Thoracic aorta (tissue), 2 donors: ENCODE results near the gene HAUS1. TPM values are rescaled to one million over a fixed set of nuclear protein-coding genes. Genes with fewer than 3 reads are reported as not detected.

Source experiments
- ATAC-seq: fragments of 150-250 bp; one replicate; pipeline ENCODE4 v1.8.0; 2017; ENCODE audit warnings: low read depth; ENCODE audit not compliant: insufficient number of reproducible peaks, low FRiP score
- DNase-seq: peaks from one replicate; pipeline ENCODE4 v3.0.0-alpha.2; 2020; ENCODE audit warnings: low spot score
- H3K27ac ChIP-seq, 2 donors: fragments of 200-600 bp; sonication (generic); 1 replicate in 1 of 2; 2 replicates in 1 of 2; pipeline ENCODE4 v1.5.1; 2016; ENCODE audit warnings: mild to moderate bottlenecking in 2 of 2, moderate library complexity in 2 of 2
- H3K27me3 ChIP-seq: fragments of 200-600 bp; sonication (generic); replicated peaks from 2 replicates; pipeline ENCODE4 v1.6.0; 2016; ENCODE audit warnings: mild to moderate bottlenecking; ENCODE audit not compliant: insufficient read depth
- H3K36me3 ChIP-seq: fragments of 200-600 bp; sonication (generic); one replicate; pipeline ENCODE4 v1.5.1; 2016
- H3K4me1 ChIP-seq, 2 donors: fragments of 200-600 bp; sonication (generic); 1 replicate in 1 of 2; 2 replicates in 1 of 2; pipeline versions ENCODE4 v1.5.1 to v1.6.0; 2016; ENCODE audit warnings: low read depth in 2 of 2, mild to moderate bottlenecking in 1 of 2; ENCODE audit not compliant: control insufficient read depth in 1 of 2
- H3K4me3 ChIP-seq: fragments of 200-600 bp; sonication (generic); 2 replicates; pipeline ENCODE4 v1.5.1; 2016; ENCODE audit warnings: mild to moderate bottlenecking
- H3K9me3 ChIP-seq: fragments of 200-600 bp; sonication (generic); 2 replicates; pipeline ENCODE4 v1.5.1; 2016
- total RNA-seq, 2 donors: library from RNA; depleted of rRNA; stranded (reverse); fragments of >200 nt; gene quantifications; one replicate each; pipeline versions ENCODE4 v1.1.0 to v1.2.3, GENCODE V29; 2016
- TF ChIP-seq, protein P1 (sequence below): fragments of 200-600 bp; sonication (generic); IDR thresholded peaks from one replicate; pipeline ENCODE4 v1.5.1; 2019; ENCODE audit warnings: antibody characterized with exemption

HAUS1 gene
- total RNA-seq, 2 donors from 2014 or later = 12.9 to 21.3 TPM

DNA sequence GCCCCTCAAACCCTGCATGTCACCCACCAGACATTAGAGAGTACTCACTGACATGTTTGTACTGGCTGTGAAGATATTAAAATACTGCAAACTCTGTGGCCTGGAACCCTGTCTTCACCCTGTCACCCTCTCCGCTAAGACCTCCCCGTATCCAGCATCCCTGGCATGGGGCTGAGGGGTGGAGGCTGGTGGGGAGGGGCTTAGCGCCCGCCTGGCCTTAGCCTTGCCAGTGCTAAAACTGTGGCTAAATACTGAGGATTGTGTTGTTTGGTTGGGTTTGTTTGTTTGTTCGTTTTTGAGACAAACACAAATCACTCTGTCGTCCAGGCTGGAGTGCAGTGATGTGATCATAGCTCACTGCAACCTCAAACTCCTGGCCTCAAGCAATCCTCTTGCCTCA is 34.0 kb upstream of the HAUS1 start:
- DNase-seq (no peak), ATAC-seq (no peak)
- Histone ChIP-seq H3K27me3 (no peaks in the 10 kb centered on the region), H3K27ac (no peak overlapping the region), H3K9me3 (no peaks in the 10 kb centered on the region), H3K4me3 (no peak overlapping the region), H3K36me3 (no peaks in the 10 kb centered on the region), H3K4me1 (peaks cover 7 to 25% of the 10 kb centered on the region in 2 donors)
- TF ChIP-seq, protein P1, sequence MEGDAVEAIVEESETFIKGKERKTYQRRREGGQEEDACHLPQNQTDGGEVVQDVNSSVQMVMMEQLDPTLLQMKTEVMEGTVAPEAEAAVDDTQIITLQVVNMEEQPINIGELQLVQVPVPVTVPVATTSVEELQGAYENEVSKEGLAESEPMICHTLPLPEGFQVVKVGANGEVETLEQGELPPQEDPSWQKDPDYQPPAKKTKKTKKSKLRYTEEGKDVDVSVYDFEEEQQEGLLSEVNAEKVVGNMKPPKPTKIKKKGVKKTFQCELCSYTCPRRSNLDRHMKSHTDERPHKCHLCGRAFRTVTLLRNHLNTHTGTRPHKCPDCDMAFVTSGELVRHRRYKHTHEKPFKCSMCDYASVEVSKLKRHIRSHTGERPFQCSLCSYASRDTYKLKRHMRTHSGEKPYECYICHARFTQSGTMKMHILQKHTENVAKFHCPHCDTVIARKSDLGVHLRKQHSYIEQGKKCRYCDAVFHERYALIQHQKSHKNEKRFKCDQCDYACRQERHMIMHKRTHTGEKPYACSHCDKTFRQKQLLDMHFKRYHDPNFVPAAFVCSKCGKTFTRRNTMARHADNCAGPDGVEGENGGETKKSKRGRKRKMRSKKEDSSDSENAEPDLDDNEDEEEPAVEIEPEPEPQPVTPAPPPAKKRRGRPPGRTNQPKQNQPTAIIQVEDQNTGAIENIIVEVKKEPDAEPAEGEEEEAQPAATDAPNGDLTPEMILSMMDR = no peak

DNA sequence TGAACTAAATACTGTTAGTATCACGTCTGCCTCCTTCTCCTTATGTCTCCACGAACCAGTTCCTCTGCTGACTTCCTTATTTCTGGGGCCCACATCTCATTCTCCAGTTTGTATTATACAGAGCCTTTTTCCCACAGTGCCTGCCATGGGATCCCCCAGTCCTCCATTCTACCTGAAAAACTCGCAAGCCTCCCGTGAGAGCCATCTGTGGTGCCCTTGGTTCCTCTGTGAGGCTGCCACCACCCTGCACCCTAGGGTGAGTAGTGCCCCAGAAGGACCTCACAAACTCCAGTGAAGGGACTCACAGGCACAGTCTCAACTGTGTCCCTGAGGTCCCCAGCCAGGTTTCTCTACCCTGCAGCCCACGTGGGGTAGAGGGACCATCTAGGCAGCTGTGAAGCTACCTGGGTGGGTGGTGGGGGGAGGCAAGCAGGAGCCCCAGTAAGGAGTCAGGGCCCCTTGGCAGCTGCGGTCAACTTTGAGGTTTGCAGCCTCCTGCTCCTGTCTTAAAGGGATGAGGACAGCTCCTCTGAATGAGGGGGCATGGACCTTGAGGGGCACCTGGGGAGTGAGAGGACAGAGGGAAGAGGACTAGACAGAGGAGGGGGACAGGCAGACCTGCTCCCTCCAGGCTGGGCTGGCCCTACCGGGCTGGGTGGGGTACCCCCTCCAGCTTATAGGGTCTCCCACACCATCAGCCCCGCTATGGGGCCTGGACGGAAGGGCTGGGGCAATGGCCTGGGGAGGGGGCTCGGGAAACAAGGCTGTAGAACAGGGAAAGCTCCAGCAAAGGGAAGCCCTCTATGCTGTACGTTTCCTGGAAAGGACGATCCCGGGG is 33.2 kb upstream of the HAUS1 start:
- TF ChIP-seq, protein P1 = no peak
- Histone ChIP-seq H3K27ac (peak overlapping the region in 1 of 2 donors; percentile 9), H3K27me3 (no peaks in the 10 kb centered on the region), H3K36me3 (no peaks in the 10 kb centered on the region), H3K4me3 (peak overlapping the region; percentile 79), H3K9me3 (no peaks in the 10 kb centered on the region), H3K4me1 (peaks cover 7 to 25% of the 10 kb centered on the region in 2 donors)
- no peak for DNase-seq
- no peak for ATAC-seq

DNA sequence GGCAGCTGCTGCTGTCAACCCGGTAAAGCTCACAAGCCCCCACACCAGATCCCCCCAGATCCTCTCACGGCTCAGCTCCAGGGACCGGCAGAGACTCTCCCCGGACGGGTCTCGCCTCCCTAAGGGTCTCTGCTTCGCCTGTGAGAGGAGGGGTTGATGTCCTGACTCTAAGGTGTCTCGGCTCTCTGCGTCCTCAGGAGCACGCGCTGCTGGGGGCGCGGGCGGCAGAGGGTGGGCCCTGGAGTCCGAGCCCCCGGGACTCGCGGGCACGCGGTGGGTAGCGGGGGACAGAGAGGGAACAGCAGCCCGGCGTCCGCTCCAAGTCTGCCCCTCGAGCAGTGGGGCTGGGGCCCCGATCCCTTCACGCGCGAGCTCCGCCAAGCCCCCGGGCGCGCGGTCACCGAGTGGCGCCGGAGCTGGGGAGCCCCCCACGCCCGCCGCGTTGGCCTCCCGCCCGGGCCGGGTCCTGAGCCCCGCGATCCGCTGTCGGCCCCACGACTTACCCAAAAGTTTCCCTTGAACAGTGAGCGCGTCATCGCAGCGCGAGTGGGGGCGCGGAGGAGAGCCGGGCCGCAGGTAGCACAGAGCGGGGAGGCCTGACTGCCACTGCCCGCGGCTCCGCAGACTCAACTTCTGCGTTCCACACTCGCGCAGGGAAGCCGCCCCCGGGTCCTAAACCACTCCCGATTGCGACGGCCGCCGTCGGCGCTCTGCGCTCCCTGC is 32.4 kb upstream of the HAUS1 start, which contains the start of gene PSTPIP2:
PSTPIP2 (minus strand) TSS at position 608 of the 723 bp plus-strand sequence; CDS start at position 536, 72 bp downstream.
- Histone ChIP-seq H3K27me3 (no peaks in the 10 kb centered on the region), H3K4me1 (peaks cover 7 to 25% of the 10 kb centered on the region in 2 donors), H3K9me3 (no peaks in the 10 kb centered on the region), H3K4me3 (peak within 1 kb of the TSS; percentile 79), H3K36me3 (no peaks in the 10 kb centered on the region), H3K27ac (peak within 1 kb of the TSS in 1 of 2 donors; percentile 9)
- TF ChIP-seq, protein P1 = no peak
- DNase-seq = no peak
- ATAC-seq = no peak

DNA sequence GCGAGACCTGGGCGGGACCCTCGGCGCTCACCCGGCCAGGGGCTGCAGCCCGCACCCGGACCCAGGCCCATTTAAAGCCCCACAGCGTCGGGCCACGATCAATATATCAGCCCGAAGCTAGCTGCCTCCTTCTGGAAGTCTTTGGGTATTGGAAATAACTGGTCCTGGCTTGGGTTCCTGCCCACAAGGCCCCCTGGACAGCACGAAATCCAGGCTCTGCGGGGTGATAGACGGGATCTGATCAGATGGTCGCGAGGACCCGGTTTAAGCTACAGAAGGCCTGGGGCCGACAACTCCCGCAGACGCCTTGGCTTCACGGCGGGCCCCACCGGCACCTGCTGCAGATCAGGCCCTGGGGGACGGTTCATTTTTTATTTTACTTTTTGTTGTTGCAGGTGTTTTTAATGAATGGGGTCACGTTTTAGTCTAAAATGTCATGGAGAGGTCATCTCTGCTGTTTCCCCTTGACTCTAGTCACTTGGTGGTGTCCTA is 31.8 kb upstream of the HAUS1 start:
- no peaks in the 10 kb centered on the region for H3K36me3 ChIP-seq
- ATAC-seq = no peak
- TF ChIP-seq, protein P1 = no peak
- H3K27me3 ChIP-seq = no peaks in the 10 kb centered on the region
- H3K9me3 ChIP-seq = no peaks in the 10 kb centered on the region
- peak overlapping the region in 1 of 2 donors; percentile 9 for H3K27ac ChIP-seq
- DNase-seq = no peak
- H3K4me3 ChIP-seq = peak overlapping the region; percentile 79
- peaks cover 7 to 25% of the 10 kb centered on the region in 2 donors for H3K4me1 ChIP-seq

DNA sequence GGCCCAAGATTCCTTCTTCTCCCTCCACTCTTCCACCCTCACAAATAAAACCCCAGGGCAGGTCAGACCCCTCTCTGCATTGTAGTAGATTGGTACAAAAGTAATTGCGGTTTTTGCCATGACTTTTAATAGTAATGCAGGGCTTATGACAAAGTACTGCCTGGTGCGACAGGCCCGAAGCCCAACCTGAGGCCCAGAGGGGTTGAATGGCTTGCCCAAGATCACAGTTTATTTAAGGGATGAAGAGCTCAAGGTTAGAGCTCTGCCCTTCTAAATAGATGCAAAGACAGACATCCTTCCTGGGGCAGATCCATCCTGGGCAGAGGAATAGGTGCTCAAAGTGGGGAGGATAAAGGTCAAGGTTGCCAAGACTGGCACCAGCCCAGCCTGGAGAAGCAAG is 31.2 kb upstream of the HAUS1 start:
- no peak overlapping the region for H3K27ac ChIP-seq
- DNase-seq = no peak
- no peaks in the 10 kb centered on the region for H3K9me3 ChIP-seq
- peaks cover 7 to 25% of the 10 kb centered on the region in 2 donors for H3K4me1 ChIP-seq
- ATAC-seq = no peak
- H3K27me3 ChIP-seq = no peaks in the 10 kb centered on the region
- H3K4me3 ChIP-seq = no peak overlapping the region
- H3K36me3 ChIP-seq = no peaks in the 10 kb centered on the region
- TF ChIP-seq, protein P1 = no peak
